Measurements from ENCODE around the gene NR2E3. TPM values are rescaled to one million over a fixed set of nuclear protein-coding genes. Genes with fewer than 3 reads are reported as not detected.

Gene NR2E3
- not detected in 2 replicates for total RNA-seq

DNA sequence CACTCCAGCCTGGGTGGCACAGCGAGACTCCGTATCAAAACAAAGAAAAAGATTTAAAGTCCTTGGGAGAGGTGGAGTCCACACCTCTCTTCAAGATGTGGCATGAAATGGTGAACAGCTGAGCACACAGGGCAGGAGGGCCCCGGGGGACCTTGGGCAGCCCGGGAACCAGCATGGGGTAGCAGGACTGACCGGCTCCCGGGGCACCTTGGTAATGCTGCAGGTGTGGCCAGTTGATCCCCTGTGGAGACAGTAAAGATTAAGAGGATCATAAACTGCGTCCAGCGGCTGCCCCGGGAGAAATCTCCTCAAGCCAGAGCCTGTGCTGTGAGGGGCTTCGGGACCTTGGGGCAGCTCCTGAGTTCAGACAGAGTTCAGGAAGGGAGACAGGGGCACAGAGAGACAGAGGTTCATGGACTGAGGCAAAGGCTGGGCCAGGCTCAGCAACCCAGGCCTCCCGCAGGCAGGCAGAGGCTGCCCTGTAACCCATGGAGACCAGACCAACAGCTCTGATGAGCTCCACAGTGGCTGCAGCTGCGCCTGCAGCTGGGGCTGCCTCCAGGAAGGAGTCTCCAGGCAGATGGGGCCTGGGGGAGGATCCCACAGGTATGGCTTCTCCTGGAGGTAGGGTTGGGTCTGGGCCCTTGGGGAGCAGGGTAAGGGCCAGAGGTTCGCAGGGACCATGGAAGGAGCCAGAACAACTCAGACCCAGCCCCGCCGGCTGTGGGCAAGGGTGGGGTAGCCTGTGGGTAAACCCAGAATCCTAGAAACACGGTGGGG lies at the start of gene NR2E3:
TSS of gene NR2E3 (plus strand) at position 299 of the 780 bp plus-strand sequence. CDS start at position 489, 190 bp downstream.

